Endothelial cell (in vitro differentiated cells): Measurements from ENCODE around the gene LGALS12. TPM values are rescaled to one million over a fixed set of nuclear protein-coding genes. Genes with fewer than 3 reads are reported as not detected.

Source experiments
- DNase-seq: peaks from one replicate; pipeline ENCODE4 v3.0.0; 2021; ENCODE audit warnings: low spot score
- H3K27ac Mint-ChIP-seq: one replicate; pipeline ENCODE4 v1.8.0; 2021; ENCODE audit warnings: mixed read lengths, inconsistent platforms; ENCODE audit not compliant: unreplicated experiment
- H3K27me3 Mint-ChIP-seq: one replicate; pipeline ENCODE4 v1.8.0; 2021; ENCODE audit warnings: mild to moderate bottlenecking, moderate library complexity, mixed read lengths, inconsistent platforms; ENCODE audit not compliant: unreplicated experiment
- H3K36me3 Mint-ChIP-seq: one replicate; pipeline ENCODE4 v1.8.0; 2021; ENCODE audit warnings: mild to moderate bottlenecking, low read depth, mixed read lengths, inconsistent platforms; ENCODE audit not compliant: unreplicated experiment
- H3K4me1 Mint-ChIP-seq: one replicate; pipeline ENCODE4 v1.8.0; 2021; ENCODE audit warnings: mild to moderate bottlenecking, mixed read lengths, inconsistent platforms; ENCODE audit not compliant: unreplicated experiment
- H3K4me3 Mint-ChIP-seq: one replicate; pipeline ENCODE4 v1.8.0; 2021; ENCODE audit warnings: mild to moderate bottlenecking, mixed read lengths, inconsistent platforms; ENCODE audit not compliant: unreplicated experiment
- H3K9me3 Mint-ChIP-seq: one replicate; pipeline ENCODE4 v1.8.0; 2021; ENCODE audit warnings: mixed read lengths, inconsistent platforms; ENCODE audit not compliant: unreplicated experiment
- total RNA-seq: library from RNA; stranded (reverse); fragmentation: NEBNext Ultra II Directional; extraction: Animal tissue kit (Norgen Biotek cat#: 25700); gene quantifications from one replicate; pipeline ENCODE4 v1.2.1, GENCODE V29; 2021; ENCODE audit not compliant: unreplicated experiment
- TF ChIP-seq, protein P1 (sequence below): fragments of 200-600 bp; sonication (generic); IDR thresholded peaks from one replicate; pipeline ENCODE4 v1.5.0; 2021; ENCODE audit warnings: antibody characterized with exemption; ENCODE audit not compliant: unreplicated experiment

LGALS12 gene
- total RNA-seq, 1 donor from 2014 or later: 0.67 TPM

DNA sequence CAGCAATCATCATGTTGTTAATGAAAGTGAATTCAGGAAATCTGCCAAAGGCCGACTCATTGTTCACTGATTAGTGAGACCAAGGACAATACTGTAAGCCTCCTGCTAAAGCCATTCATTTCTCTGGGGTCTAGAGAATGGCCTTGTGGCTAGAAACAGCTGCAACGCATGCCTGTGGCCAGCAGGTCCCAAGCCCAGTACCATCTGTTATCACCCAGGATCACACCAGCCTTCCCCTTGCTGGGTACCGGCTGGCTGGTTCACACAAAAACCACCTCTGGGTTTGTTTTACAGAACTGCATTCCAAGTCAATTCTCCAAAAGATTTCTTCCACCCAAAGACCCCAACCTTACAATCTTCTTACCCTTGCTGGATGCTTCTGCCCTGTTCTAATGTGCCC, 16.0 kb upstream of the LGALS12 start:
- Mint-ChIP-seq H3K9me3 (no peaks in the 10 kb centered on the region), H3K4me3 (no peak overlapping the region), H3K27me3 (peaks cover 3% of the 10 kb centered on the region), H3K4me1 (peaks cover 14% of the 10 kb centered on the region), H3K36me3 (peaks cover 4% of the 10 kb centered on the region), H3K27ac (peak overlapping the region; percentile 4)
- TF ChIP-seq, protein P1, sequence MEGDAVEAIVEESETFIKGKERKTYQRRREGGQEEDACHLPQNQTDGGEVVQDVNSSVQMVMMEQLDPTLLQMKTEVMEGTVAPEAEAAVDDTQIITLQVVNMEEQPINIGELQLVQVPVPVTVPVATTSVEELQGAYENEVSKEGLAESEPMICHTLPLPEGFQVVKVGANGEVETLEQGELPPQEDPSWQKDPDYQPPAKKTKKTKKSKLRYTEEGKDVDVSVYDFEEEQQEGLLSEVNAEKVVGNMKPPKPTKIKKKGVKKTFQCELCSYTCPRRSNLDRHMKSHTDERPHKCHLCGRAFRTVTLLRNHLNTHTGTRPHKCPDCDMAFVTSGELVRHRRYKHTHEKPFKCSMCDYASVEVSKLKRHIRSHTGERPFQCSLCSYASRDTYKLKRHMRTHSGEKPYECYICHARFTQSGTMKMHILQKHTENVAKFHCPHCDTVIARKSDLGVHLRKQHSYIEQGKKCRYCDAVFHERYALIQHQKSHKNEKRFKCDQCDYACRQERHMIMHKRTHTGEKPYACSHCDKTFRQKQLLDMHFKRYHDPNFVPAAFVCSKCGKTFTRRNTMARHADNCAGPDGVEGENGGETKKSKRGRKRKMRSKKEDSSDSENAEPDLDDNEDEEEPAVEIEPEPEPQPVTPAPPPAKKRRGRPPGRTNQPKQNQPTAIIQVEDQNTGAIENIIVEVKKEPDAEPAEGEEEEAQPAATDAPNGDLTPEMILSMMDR: no peak
- no peak for DNase-seq

DNA sequence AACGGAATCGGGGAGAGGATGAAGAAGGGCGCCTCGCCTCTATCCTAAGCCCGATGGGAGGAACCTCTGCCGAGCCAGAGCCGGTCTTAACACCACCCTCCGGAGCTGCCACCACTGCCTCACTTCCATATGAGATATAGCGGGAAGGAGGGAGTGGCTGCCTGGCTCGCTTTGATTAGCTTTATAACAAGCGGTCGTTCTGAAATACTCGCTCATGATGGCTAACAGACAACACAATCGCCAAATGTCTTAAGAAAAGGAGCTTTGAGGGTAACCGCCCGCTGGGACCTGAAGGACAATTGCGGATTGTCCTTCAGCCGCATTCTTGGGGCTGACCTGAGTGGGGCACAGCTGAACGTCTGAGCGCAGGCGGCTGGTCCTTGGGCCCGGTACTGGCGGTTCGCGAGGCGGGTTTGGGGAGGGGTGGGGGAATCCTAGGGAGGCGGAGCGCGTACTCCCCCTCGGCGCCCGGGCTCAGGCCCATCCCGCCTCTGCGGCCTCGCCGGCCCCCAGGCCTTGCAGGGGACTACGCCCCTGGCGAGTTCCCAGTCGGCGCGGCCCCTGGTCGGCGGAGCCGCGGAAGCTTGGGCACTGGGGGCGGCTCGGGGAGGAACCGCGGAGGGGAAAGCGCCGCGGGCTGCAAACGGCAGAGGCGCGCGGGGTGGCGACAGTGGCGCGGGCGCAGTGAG, 15.2 kb upstream of the LGALS12 start, which contains the start of gene PLAAT5:
TSS of gene PLAAT5 (minus strand) at position 617 of the 689 bp plus-strand sequence. CDS start at position 484, 133 bp downstream.
- H3K27ac Mint-ChIP-seq: no peak within 1 kb of the TSS
- H3K27me3 Mint-ChIP-seq: peaks cover 3% of the 10 kb centered on the region
- H3K4me1 Mint-ChIP-seq: peaks cover 14% of the 10 kb centered on the region

DNA sequence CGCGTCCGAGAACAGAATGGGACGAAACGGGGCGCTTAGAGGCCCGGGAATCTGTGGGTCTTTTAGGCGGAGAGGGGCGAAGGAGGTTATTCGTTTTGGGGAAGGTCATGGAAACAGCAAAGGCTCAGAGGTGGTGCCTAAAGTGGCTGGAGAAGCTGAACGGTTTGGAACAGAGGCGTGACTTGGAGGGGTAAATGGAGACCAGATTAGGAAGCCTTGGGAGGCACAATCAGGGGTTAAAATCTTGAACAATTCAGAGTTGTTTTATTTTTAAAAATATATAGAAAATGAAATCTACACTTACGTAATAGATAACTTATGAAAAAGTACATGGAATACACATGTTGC, 14.7 kb upstream of the LGALS12 start:
- TF ChIP-seq, protein P1: no peak
- DNase-seq: no peak
- H3K4me1 Mint-ChIP-seq: peaks cover 14% of the 10 kb centered on the region
- peak overlapping the region; percentile 90 for H3K4me3 Mint-ChIP-seq
- H3K9me3 Mint-ChIP-seq: no peaks in the 10 kb centered on the region
- H3K27ac Mint-ChIP-seq: no peak overlapping the region
- H3K27me3 Mint-ChIP-seq: peaks cover 3% of the 10 kb centered on the region
- H3K36me3 Mint-ChIP-seq: no peaks in the 10 kb centered on the region

More for the DNA sequence above, 15.2 kb upstream of the LGALS12 start, which contains the start of gene PLAAT5:
- no peaks in the 10 kb centered on the region for H3K9me3 Mint-ChIP-seq
- peak; percentile 32 for DNase-seq
- peak within 1 kb of the TSS; percentile 90 for H3K4me3 Mint-ChIP-seq
- no peaks in the 10 kb centered on the region for H3K36me3 Mint-ChIP-seq
- TF ChIP-seq, protein P1: no peak

DNA sequence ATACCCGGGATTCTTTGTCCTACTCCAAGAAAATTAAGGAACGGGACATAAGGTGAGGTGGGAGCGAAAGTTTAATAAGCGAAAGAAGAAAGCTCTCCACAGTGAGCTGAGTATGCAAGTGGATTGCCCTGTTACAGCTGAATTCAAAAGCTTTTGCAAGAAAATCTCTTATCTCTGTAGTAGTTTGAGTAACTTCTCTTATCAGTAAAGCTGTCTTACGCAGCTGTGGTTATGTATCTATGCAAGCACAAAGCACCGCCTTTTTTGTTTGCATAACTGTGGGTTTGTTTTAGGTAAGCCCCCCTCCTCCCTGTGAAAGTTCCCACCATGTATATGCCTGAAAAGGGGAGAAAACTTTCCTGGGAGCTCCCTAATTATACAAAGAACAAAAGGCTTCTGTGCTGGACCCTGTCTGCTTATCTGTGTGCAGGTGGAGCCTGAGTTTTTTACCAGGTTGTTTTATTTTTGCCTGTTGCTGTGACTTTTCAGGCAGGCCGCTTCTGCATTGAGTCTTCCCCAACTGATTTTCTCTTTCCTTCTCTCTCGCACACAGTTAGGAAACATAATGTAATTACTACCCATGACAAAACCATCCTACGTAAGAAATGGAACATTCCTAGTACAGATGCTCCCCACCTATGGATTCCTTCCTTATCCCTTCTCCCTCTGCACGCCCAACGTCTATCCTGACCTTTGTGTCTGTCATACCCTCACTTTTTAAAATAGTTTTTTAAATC, 14.1 kb upstream of the LGALS12 start:
- no peaks in the 10 kb centered on the region for H3K36me3 Mint-ChIP-seq
- peak overlapping the region; percentile 32 for H3K4me3 Mint-ChIP-seq

More for the DNA sequence above, 14.1 kb upstream of the LGALS12 start:
- H3K9me3 Mint-ChIP-seq: no peaks in the 10 kb centered on the region
- DNase-seq: no peak
- H3K27ac Mint-ChIP-seq: no peak overlapping the region
- TF ChIP-seq, protein P1: no peak
- H3K27me3 Mint-ChIP-seq: peaks cover 3% of the 10 kb centered on the region
- H3K4me1 Mint-ChIP-seq: peaks cover 14% of the 10 kb centered on the region
